Activated naive CD8-positive, alpha-beta T cell treated with anti-CD3 and anti-CD28 coated beads, Interleukin-2, amount 10 ng/mL, durations not matched to agents 7 days and 5 days (primary cell): Measurements from ENCODE around the gene EPHA6. TPM values are rescaled to one million over a fixed set of nuclear protein-coding genes. Genes with fewer than 3 reads are reported as not detected.
A peak's percentile ranks its signal among the peaks of the same experiment; 100 is the strongest.
"Not testable (repeated sequence)": the region's sequence is repeated elsewhere in the genome, so short reads cannot be mapped to it uniquely, and the experiment has no call there.

ENCODE experiments used
- ATAC-seq: fragments of 150-1000 bp; cut with Tn5 transposase; one replicate; pipeline ENCODE4 v1.10.0; 2021; ENCODE audit warnings: low read depth, moderate library complexity
- POLR2A ChIA-PET: fragments of 350-600 bp; sonication (Branson Sonifier 250); formaldehyde crosslinking; loops from one replicate; lab custom pipeline; 2021; ENCODE audit warnings: antibody characterized with exemption; lab: Charles Lee
- DNase-seq: peaks from one replicate; pipeline ENCODE4 v3.0.0; 2021
- H3K27ac Mint-ChIP-seq: one replicate; pipeline ENCODE4 v1.8.0; 2022; ENCODE audit warnings: mild to moderate bottlenecking, mixed read lengths
- H3K27me3 Mint-ChIP-seq: one replicate; pipeline ENCODE4 v1.8.0; 2022; ENCODE audit warnings: mild to moderate bottlenecking, moderate library complexity, mixed read lengths
- H3K36me3 Mint-ChIP-seq: one replicate; pipeline ENCODE4 v1.8.0; 2021; ENCODE audit warnings: mild to moderate bottlenecking, mixed read lengths
- H3K4me1 Mint-ChIP-seq: one replicate; pipeline ENCODE4 v1.8.0; 2021; ENCODE audit warnings: mixed read lengths
- H3K4me3 Mint-ChIP-seq: one replicate; pipeline ENCODE4 v1.8.0; 2022; ENCODE audit warnings: mild to moderate bottlenecking, moderate library complexity, mixed read lengths
- H3K9me3 Mint-ChIP-seq: one replicate; pipeline ENCODE4 v1.8.0; 2021; ENCODE audit warnings: mixed read lengths
- total RNA-seq, 2 experiments: library from RNA; stranded (reverse); gene quantifications; one replicate each; pipeline ENCODE4 v1.2.3, GENCODE V29; 2021

Gene EPHA6
- total RNA-seq, 2 experiments from 2014 or later: not detected

GRCh38 chr3:97432914-97433313 lies 618.5 kb downstream of the EPHA6 start:
- Mint-ChIP-seq H3K27ac (no peak overlapping the region), H3K27me3 (no peaks in the 10 kb centered on the region), H3K9me3 (peaks cover 2% of the 10 kb centered on the region), H3K36me3 (no peaks in the 10 kb centered on the region), H3K4me3 (no peak overlapping the region), H3K4me1 (no peaks in the 10 kb centered on the region)
- no peak for DNase-seq
- POLR2A ChIA-PET: no interaction called here
- ATAC-seq: no peak

GRCh38 chr3:97438131-97438530 lies 623.7 kb downstream of the EPHA6 start:
- H3K27ac Mint-ChIP-seq: no peak overlapping the region
- H3K27me3 Mint-ChIP-seq: no peaks in the 10 kb centered on the region
- DNase-seq: no peak
- POLR2A ChIA-PET: no interaction called here
- H3K36me3 Mint-ChIP-seq: no peaks in the 10 kb centered on the region
- no peak overlapping the region for H3K4me3 Mint-ChIP-seq
- peaks cover 2% of the 10 kb centered on the region for H3K9me3 Mint-ChIP-seq
- H3K4me1 Mint-ChIP-seq: no peaks in the 10 kb centered on the region
- ATAC-seq: no peak

- H3K27me3 Mint-ChIP-seq: no peaks in the 10 kb centered on the region
- no peak overlapping the region for H3K27ac Mint-ChIP-seq
- no peaks in the 10 kb centered on the region for H3K36me3 Mint-ChIP-seq
- H3K9me3 Mint-ChIP-seq: peaks cover 2% of the 10 kb centered on the region
- no peaks in the 10 kb centered on the region for H3K4me1 Mint-ChIP-seq
- DNase-seq (no peak), ATAC-seq (no peak)
- no peak overlapping the region for H3K4me3 Mint-ChIP-seq
- POLR2A ChIA-PET: no interaction called here
Observed at GRCh38 chr3:97439373-97439772, 625.0 kb downstream of the EPHA6 start.

GRCh38 chr3:97464035-97464434 lies 649.6 kb downstream of the EPHA6 start:
- no peak for ATAC-seq
- H3K27ac Mint-ChIP-seq: no peak overlapping the region

GRCh38 chr3:97470481-97470880 lies 656.1 kb downstream of the EPHA6 start:
- Mint-ChIP-seq H3K36me3 (no peaks in the 10 kb centered on the region), H3K4me1 (no peaks in the 10 kb centered on the region), H3K27me3 (no peaks in the 10 kb centered on the region), H3K9me3 (no peaks in the 10 kb centered on the region), H3K4me3 (no peak overlapping the region), H3K27ac (no peak overlapping the region)
- ATAC-seq (no peak), DNase-seq (no peak)
- POLR2A ChIA-PET: no interaction called here

More at GRCh38 chr3:97464035-97464434, 649.6 kb downstream of the EPHA6 start:
- Mint-ChIP-seq H3K4me1 (no peaks in the 10 kb centered on the region), H3K4me3 (no peak overlapping the region), H3K9me3 (no peaks in the 10 kb centered on the region), H3K27me3 (no peaks in the 10 kb centered on the region), H3K36me3 (no peaks in the 10 kb centered on the region)
- POLR2A ChIA-PET: no interaction called here
- no peak for DNase-seq

- DNase-seq (no peak), ATAC-seq (no peak)
- POLR2A ChIA-PET: no interaction called here
- no peaks in the 10 kb centered on the region for H3K36me3 Mint-ChIP-seq
- H3K4me1 Mint-ChIP-seq: no peaks in the 10 kb centered on the region
- no peak overlapping the region for H3K27ac Mint-ChIP-seq
- no peaks in the 10 kb centered on the region for H3K9me3 Mint-ChIP-seq
- H3K27me3 Mint-ChIP-seq: no peaks in the 10 kb centered on the region
- H3K4me3 Mint-ChIP-seq: no peak overlapping the region
Observed at GRCh38 chr3:97479740-97480139, 665.3 kb downstream of the EPHA6 start.

- H3K9me3 Mint-ChIP-seq, ATAC-seq, H3K27ac Mint-ChIP-seq, H3K27me3 Mint-ChIP-seq, DNase-seq, H3K4me3 Mint-ChIP-seq, H3K4me1 Mint-ChIP-seq, POLR2A ChIA-PET, H3K36me3 Mint-ChIP-seq: not testable (repeated sequence)
Observed at GRCh38 chr3:97480696-97481289, 666.4 kb downstream of the EPHA6 start.

- POLR2A ChIA-PET: no interaction called here
- ATAC-seq (peak; percentile 63), DNase-seq (no peak)
- no peak overlapping the region for H3K4me3 Mint-ChIP-seq
- no peaks in the 10 kb centered on the region for H3K36me3 Mint-ChIP-seq
- H3K27ac Mint-ChIP-seq: no peak overlapping the region
- no peaks in the 10 kb centered on the region for H3K4me1 Mint-ChIP-seq
- H3K27me3 Mint-ChIP-seq: no peaks in the 10 kb centered on the region
- no peaks in the 10 kb centered on the region for H3K9me3 Mint-ChIP-seq
Observed at GRCh38 chr3:97481416-97481815, 667.0 kb downstream of the EPHA6 start.

- DNase-seq: no peak
- ATAC-seq: no peak
- H3K4me3 Mint-ChIP-seq: no peak overlapping the region
- no peaks in the 10 kb centered on the region for H3K4me1 Mint-ChIP-seq
- no peaks in the 10 kb centered on the region for H3K9me3 Mint-ChIP-seq
- POLR2A ChIA-PET: no interaction called here
- no peaks in the 10 kb centered on the region for H3K36me3 Mint-ChIP-seq
- no peaks in the 10 kb centered on the region for H3K27me3 Mint-ChIP-seq
- H3K27ac Mint-ChIP-seq: no peak overlapping the region
Observed at GRCh38 chr3:97485206-97485605, 670.8 kb downstream of the EPHA6 start.

GRCh38 chr3:97487587-97487986 lies 673.2 kb downstream of the EPHA6 start:
- Mint-ChIP-seq H3K9me3 (no peaks in the 10 kb centered on the region), H3K27ac (no peak overlapping the region), H3K36me3 (no peaks in the 10 kb centered on the region), H3K4me1 (no peaks in the 10 kb centered on the region), H3K27me3 (no peaks in the 10 kb centered on the region), H3K4me3 (no peak overlapping the region)
- POLR2A ChIA-PET: no interaction called here
- DNase-seq: no peak
- ATAC-seq: no peak

- POLR2A ChIA-PET: no interaction called here
- Mint-ChIP-seq H3K27ac (no peak overlapping the region), H3K4me3 (no peak overlapping the region), H3K4me1 (no peaks in the 10 kb centered on the region), H3K27me3 (no peaks in the 10 kb centered on the region), H3K36me3 (no peaks in the 10 kb centered on the region), H3K9me3 (no peaks in the 10 kb centered on the region)
- ATAC-seq (no peak), DNase-seq (no peak)
Observed at GRCh38 chr3:97488741-97489140, 674.3 kb downstream of the EPHA6 start.

GRCh38 chr3:97495896-97496295 lies 681.5 kb downstream of the EPHA6 start:
- Mint-ChIP-seq H3K27ac (no peak overlapping the region), H3K36me3 (no peaks in the 10 kb centered on the region), H3K9me3 (no peaks in the 10 kb centered on the region), H3K27me3 (no peaks in the 10 kb centered on the region), H3K4me1 (no peaks in the 10 kb centered on the region), H3K4me3 (no peak overlapping the region)
- POLR2A ChIA-PET: no interaction called here
- ATAC-seq: no peak
- no peak for DNase-seq

- Mint-ChIP-seq H3K4me1 (no peaks in the 10 kb centered on the region), H3K36me3 (no peaks in the 10 kb centered on the region), H3K4me3 (no peak overlapping the region), H3K27ac (no peak overlapping the region), H3K27me3 (no peaks in the 10 kb centered on the region), H3K9me3 (peaks cover 4% of the 10 kb centered on the region)
- ATAC-seq: no peak
- POLR2A ChIA-PET: no interaction called here
- DNase-seq: no peak
Observed at GRCh38 chr3:97497138-97497537, 682.7 kb downstream of the EPHA6 start.

- Mint-ChIP-seq H3K27me3 (no peaks in the 10 kb centered on the region), H3K27ac (no peak overlapping the region), H3K36me3 (no peaks in the 10 kb centered on the region), H3K9me3 (peaks cover 11% of the 10 kb centered on the region), H3K4me3 (no peak overlapping the region), H3K4me1 (no peaks in the 10 kb centered on the region)
- POLR2A ChIA-PET: no interaction called here
- ATAC-seq (no peak), DNase-seq (no peak)
Observed at GRCh38 chr3:97504463-97504862, 690.1 kb downstream of the EPHA6 start.

GRCh38 chr3:97510795-97511194 lies 696.4 kb downstream of the EPHA6 start:
- DNase-seq: no peak

More at GRCh38 chr3:97510795-97511194, 696.4 kb downstream of the EPHA6 start:
- no peaks in the 10 kb centered on the region for H3K4me1 Mint-ChIP-seq
- no peak overlapping the region for H3K4me3 Mint-ChIP-seq
- no peak overlapping the region for H3K27ac Mint-ChIP-seq
- ATAC-seq: no peak
- peaks cover 2% of the 10 kb centered on the region for H3K9me3 Mint-ChIP-seq
- H3K27me3 Mint-ChIP-seq: no peaks in the 10 kb centered on the region
- no peaks in the 10 kb centered on the region for H3K36me3 Mint-ChIP-seq
- POLR2A ChIA-PET: no interaction called here
